Measurements from ENCODE around the gene IFT122.

DNA sequence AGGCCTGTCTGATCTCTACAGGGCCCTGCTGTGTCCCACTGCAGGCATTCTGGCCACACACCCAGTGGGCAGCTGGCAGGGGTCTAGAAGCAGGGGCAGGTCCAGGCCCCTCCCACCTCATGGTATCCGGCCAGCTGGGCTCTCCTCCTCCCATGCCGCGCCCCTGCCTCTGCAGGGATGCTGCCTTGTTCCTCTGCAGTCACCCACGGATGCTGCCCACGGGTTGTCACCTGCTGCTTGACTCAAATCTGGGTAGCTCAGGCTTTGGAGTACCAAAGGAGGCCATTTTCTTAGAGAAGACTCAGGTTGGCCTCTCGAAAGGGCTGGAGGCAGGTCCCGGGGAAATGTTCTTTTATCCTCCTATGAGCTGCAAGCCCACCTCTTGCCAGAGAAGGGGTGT is 36.6 kb upstream of the IFT122 start:
- TF ChIP-seq, protein P1, sequence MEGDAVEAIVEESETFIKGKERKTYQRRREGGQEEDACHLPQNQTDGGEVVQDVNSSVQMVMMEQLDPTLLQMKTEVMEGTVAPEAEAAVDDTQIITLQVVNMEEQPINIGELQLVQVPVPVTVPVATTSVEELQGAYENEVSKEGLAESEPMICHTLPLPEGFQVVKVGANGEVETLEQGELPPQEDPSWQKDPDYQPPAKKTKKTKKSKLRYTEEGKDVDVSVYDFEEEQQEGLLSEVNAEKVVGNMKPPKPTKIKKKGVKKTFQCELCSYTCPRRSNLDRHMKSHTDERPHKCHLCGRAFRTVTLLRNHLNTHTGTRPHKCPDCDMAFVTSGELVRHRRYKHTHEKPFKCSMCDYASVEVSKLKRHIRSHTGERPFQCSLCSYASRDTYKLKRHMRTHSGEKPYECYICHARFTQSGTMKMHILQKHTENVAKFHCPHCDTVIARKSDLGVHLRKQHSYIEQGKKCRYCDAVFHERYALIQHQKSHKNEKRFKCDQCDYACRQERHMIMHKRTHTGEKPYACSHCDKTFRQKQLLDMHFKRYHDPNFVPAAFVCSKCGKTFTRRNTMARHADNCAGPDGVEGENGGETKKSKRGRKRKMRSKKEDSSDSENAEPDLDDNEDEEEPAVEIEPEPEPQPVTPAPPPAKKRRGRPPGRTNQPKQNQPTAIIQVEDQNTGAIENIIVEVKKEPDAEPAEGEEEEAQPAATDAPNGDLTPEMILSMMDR (IDR thresholded peaks at IDR 0.05; ENCODE audit: extremely low read depth in 1 of 2, insufficient read depth in 1 of 2, low read depth in 1 of 2, low read length in 2 of 2), result no peak
- TF ChIP-seq POLR2A (IDR thresholded peaks at IDR 0.05; ENCODE audit: low read depth, low read length) (no peak), EZH2 (IDR thresholded peaks at IDR 0.05; ENCODE audit: borderline replicate concordance, low read depth, low read length, severe bottlenecking) (no peak), MAX (IDR thresholded peaks at IDR 0.05; ENCODE audit: insufficient read depth, insufficient read length) (no peak), POLR2AphosphoS5 (IDR thresholded peaks at IDR 0.05; ENCODE audit: insufficient read depth, low read depth, low read length) (no peak), MYC (IDR thresholded peaks at IDR 0.05; ENCODE audit: low read depth, low read length) (no peak), GATA2 (IDR thresholded peaks at IDR 0.05; ENCODE audit: insufficient read depth, insufficient read length, low read depth, low read length) (no peak)

Measured in endothelial cell of umbilical vein (primary cell).